Neural cell (in vitro differentiated cells): ENCODE measurements around the gene HNRNPF. TPM values are rescaled to one million over a fixed set of nuclear protein-coding genes. Genes with fewer than 3 reads are reported as not detected.

Source experiments
- H2AFZ ChIP-seq: fragments of 200-600, 300-800 bp; sonication (generic), shearing (Covaris generic); 2 replicates; pipeline ENCODE4 v1.6.0; 2014; ENCODE audit warnings: low read depth, mild to moderate bottlenecking, antibody characterized with exemption, low read length, moderate library complexity
- H3F3A ChIP-seq: fragments of 200-600 bp; shearing (Covaris generic); 2 replicates; pipeline ENCODE4 v1.6.1; 2016; ENCODE audit warnings: mild to moderate bottlenecking, moderate library complexity, mixed read lengths, antibody characterized with exemption, low read length; ENCODE audit not compliant: insufficient read depth, poor library complexity, severe bottlenecking
- H3K27ac ChIP-seq: fragments of 200-600, 300-800 bp; sonication (generic), shearing (Covaris generic); 2 replicates; pipeline ENCODE4 v1.5.1; 2014; ENCODE audit warnings: mild to moderate bottlenecking, low read length, moderate library complexity
- H3K27me3 ChIP-seq: fragments of 300-800, 200-600 bp; sonication (generic), shearing (Covaris generic); 2 replicates; pipeline ENCODE4 v1.6.0; 2014; ENCODE audit warnings: mild to moderate bottlenecking, low read depth, low read length, moderate library complexity; ENCODE audit not compliant: insufficient read depth
- H3K36me3 ChIP-seq: fragments of 300-800, 200-600 bp; sonication (generic), shearing (Covaris generic); 2 replicates; pipeline ENCODE4 v1.5.1; 2014; ENCODE audit warnings: mild to moderate bottlenecking, antibody characterized with exemption, low read length, moderate library complexity; ENCODE audit not compliant: insufficient read depth
- H3K4me2 ChIP-seq: fragments of 300-800, 200-600 bp; sonication (generic), shearing (Covaris generic); 2 replicates; pipeline ENCODE4 v1.6.0; 2014; ENCODE audit warnings: mild to moderate bottlenecking, low read length
- H3K4me3 ChIP-seq: fragments of 300-800, 200-600 bp; sonication (generic), shearing (Covaris generic); 2 replicates; pipeline ENCODE4 v1.5.1; 2014; ENCODE audit warnings: mild to moderate bottlenecking, low read length, moderate library complexity
- H3K79me2 ChIP-seq: fragments of 200-600 bp; shearing (Covaris generic); replicated peaks from 2 replicates; pipeline ENCODE4 v1.6.0; 2014; ENCODE audit warnings: mild to moderate bottlenecking, low read length, moderate library complexity; ENCODE audit not compliant: insufficient read depth
- H3K9ac ChIP-seq: fragments of 300-800, 200-600 bp; sonication (generic), shearing (Covaris generic); 2 replicates; pipeline ENCODE4 v1.6.1; 2016; ENCODE audit warnings: mild to moderate bottlenecking, low read length, mixed read lengths
- H3K9me2 ChIP-seq: fragments of 200-600 bp; shearing (Covaris generic); 2 replicates; pipeline ENCODE4 v1.6.1; 2016; ENCODE audit warnings: mild to moderate bottlenecking, low read length, mixed read lengths; ENCODE audit not compliant: insufficient read depth
- H3K9me3 ChIP-seq: fragments of 200-600, 300-800 bp; sonication (generic), shearing (Covaris generic); 2 replicates; pipeline ENCODE4 v1.6.1; 2016; ENCODE audit warnings: mild to moderate bottlenecking, mixed run types, low read length, moderate library complexity, mixed read lengths
- H4K20me1 ChIP-seq: fragments of 200-600 bp; shearing (Covaris generic); 2 replicates; pipeline ENCODE4 v1.6.1; 2016; ENCODE audit warnings: mild to moderate bottlenecking, mixed run types; ENCODE audit not compliant: insufficient read depth
- EP300 ChIP-seq: fragments of 450-650 bp; conservative IDR thresholded peaks from 2 replicates; pipeline ENCODE4 v1.6.1; 2014; ENCODE audit warnings: antibody characterized with exemption, mild to moderate bottlenecking, moderate library complexity; ENCODE audit not compliant: poor library complexity, severe bottlenecking
- EZH2 ChIP-seq: fragments of 200-600, 300-800 bp; shearing (Covaris generic), sonication (generic); IDR thresholded peaks from 2 replicates; pipeline ENCODE4 v1.6.1; 2014; ENCODE audit warnings: antibody characterized with exemption, low read length, borderline replicate concordance, mild to moderate bottlenecking; ENCODE audit not compliant: insufficient read depth, poor library complexity, severe bottlenecking
- MXI1 ChIP-seq: fragments of 450-650 bp; conservative IDR thresholded peaks from 2 replicates; pipeline ENCODE4 v1.6.1; 2014; ENCODE audit warnings: antibody characterized with exemption, mild to moderate bottlenecking; ENCODE audit not compliant: poor library complexity, severe bottlenecking
- POLR2AphosphoS5 ChIP-seq: IDR thresholded peaks from 2 replicates; pipeline ENCODE4 v1.6.1; 2012
- RAD21 ChIP-seq: fragments of 450-650 bp; conservative IDR thresholded peaks from 2 replicates; pipeline ENCODE4 v1.6.1; 2014; ENCODE audit warnings: antibody characterized with exemption, mild to moderate bottlenecking, moderate library complexity
- SMC3 ChIP-seq: fragments of 450-650 bp; conservative IDR thresholded peaks from 2 replicates; pipeline ENCODE4 v1.6.1; 2014; ENCODE audit warnings: antibody characterized with exemption, mild to moderate bottlenecking, moderate library complexity; ENCODE audit not compliant: poor library complexity
- TAF1 ChIP-seq: IDR thresholded peaks from 2 replicates; pipeline ENCODE4 v1.6.1; 2012; ENCODE audit warnings: low read depth
- polyA plus RNA-seq: library from polyadenylated mRNA; depleted of rRNA; stranded (reverse); fragments of >200 nt; gene quantifications from 2 replicates; pipeline ENCODE4 v1.2.3, GENCODE V29; 2014
- TF ChIP-seq, protein P1 (sequence below): IDR thresholded peaks from 2 replicates; pipeline ENCODE4 v1.6.1; 2012; ENCODE audit warnings: borderline replicate concordance
- TF ChIP-seq, protein P2 (sequence below): fragments of 450-650 bp; IDR thresholded peaks from 2 replicates; pipeline ENCODE4 v1.5.1; 2014; ENCODE audit warnings: antibody characterized with exemption, mild to moderate bottlenecking, moderate library complexity; ENCODE audit not compliant: poor library complexity, severe bottlenecking

The HNRNPF gene
- polyA plus RNA-seq, 1 donor from 2014 or later: 65.0 TPM

DNA sequence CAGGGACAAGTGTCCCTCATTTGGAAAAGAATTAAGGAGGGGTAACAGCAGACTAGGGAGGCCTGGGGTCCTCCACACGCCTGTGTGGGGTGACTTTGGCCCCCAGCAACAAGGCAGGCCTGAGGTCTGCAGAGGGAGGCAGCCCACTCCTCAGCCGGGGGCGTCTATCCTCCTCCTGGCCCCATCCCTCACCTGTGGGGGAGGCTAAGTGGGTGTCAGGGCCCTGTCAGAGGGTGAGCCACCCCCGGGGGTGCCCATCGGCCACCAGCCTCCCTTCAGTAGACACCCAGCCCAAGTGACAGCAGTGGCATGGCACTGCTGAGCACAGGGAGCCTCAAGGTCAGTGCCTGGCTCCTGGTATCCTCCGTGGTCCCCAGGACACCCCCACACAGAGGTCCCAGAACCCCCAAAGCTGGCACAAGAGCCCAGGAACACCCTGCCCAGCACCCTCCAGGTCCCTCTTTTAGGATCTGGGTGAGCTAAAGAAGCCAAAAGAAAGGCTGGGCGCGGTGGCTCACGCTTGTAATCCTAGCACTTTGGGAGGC, 38.2 kb downstream of the HNRNPF start:
- no peaks in the 10 kb centered on the region for H3K9me2 ChIP-seq
- H3K9me3 ChIP-seq: no peaks in the 10 kb centered on the region
- no peak overlapping the region for H3K4me3 ChIP-seq
- H3K9ac ChIP-seq: no peak overlapping the region
- H3K4me2 ChIP-seq: no peak overlapping the region
- H4K20me1 ChIP-seq: no peaks in the 10 kb centered on the region
- TF ChIP-seq RAD21: no peak
- TF ChIP-seq, protein P1, sequence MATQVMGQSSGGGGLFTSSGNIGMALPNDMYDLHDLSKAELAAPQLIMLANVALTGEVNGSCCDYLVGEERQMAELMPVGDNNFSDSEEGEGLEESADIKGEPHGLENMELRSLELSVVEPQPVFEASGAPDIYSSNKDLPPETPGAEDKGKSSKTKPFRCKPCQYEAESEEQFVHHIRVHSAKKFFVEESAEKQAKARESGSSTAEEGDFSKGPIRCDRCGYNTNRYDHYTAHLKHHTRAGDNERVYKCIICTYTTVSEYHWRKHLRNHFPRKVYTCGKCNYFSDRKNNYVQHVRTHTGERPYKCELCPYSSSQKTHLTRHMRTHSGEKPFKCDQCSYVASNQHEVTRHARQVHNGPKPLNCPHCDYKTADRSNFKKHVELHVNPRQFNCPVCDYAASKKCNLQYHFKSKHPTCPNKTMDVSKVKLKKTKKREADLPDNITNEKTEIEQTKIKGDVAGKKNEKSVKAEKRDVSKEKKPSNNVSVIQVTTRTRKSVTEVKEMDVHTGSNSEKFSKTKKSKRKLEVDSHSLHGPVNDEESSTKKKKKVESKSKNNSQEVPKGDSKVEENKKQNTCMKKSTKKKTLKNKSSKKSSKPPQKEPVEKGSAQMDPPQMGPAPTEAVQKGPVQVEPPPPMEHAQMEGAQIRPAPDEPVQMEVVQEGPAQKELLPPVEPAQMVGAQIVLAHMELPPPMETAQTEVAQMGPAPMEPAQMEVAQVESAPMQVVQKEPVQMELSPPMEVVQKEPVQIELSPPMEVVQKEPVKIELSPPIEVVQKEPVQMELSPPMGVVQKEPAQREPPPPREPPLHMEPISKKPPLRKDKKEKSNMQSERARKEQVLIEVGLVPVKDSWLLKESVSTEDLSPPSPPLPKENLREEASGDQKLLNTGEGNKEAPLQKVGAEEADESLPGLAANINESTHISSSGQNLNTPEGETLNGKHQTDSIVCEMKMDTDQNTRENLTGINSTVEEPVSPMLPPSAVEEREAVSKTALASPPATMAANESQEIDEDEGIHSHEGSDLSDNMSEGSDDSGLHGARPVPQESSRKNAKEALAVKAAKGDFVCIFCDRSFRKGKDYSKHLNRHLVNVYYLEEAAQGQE: no peak
- no peak for TF ChIP-seq SMC3
- no peak for TF ChIP-seq POLR2AphosphoS5
- TF ChIP-seq MXI1: no peak
- TF ChIP-seq TAF1: no peak
- no peak for TF ChIP-seq EP300
- TF ChIP-seq, protein P2, sequence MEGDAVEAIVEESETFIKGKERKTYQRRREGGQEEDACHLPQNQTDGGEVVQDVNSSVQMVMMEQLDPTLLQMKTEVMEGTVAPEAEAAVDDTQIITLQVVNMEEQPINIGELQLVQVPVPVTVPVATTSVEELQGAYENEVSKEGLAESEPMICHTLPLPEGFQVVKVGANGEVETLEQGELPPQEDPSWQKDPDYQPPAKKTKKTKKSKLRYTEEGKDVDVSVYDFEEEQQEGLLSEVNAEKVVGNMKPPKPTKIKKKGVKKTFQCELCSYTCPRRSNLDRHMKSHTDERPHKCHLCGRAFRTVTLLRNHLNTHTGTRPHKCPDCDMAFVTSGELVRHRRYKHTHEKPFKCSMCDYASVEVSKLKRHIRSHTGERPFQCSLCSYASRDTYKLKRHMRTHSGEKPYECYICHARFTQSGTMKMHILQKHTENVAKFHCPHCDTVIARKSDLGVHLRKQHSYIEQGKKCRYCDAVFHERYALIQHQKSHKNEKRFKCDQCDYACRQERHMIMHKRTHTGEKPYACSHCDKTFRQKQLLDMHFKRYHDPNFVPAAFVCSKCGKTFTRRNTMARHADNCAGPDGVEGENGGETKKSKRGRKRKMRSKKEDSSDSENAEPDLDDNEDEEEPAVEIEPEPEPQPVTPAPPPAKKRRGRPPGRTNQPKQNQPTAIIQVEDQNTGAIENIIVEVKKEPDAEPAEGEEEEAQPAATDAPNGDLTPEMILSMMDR: no peak
- TF ChIP-seq EZH2: no peak
- no peaks in the 10 kb centered on the region for H3K36me3 ChIP-seq
- no peak overlapping the region for H2AFZ ChIP-seq
- no peaks in the 10 kb centered on the region for H3K27me3 ChIP-seq
- H3F3A ChIP-seq: no peaks in the 10 kb centered on the region
- H3K27ac ChIP-seq: no peak overlapping the region
- H3K79me2 ChIP-seq: no peaks in the 10 kb centered on the region

DNA sequence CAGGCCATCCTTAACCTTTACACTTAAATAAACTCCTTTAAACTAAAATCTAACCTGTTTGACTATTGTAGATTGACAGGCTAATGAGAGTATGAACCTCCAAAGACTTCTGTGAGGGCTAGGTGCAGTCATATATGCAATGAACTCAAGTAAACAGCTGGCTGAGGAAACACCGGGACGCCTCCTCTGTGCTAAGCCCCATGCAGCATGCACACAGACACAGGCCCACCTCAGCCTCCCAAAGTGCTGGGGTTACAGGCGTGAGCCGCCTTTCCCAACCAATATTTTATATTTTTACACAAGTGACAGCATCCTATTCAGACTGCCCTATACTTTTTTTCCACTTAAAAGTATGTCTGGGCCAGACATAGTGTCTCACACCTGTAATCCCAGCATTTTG, 39.1 kb downstream of the HNRNPF start:
- H3K36me3 ChIP-seq: no peaks in the 10 kb centered on the region
- no peaks in the 10 kb centered on the region for H3K79me2 ChIP-seq
- no peak overlapping the region for H2AFZ ChIP-seq
- H3F3A ChIP-seq: no peaks in the 10 kb centered on the region
- no peak overlapping the region for H3K4me2 ChIP-seq
- H3K9me3 ChIP-seq: no peaks in the 10 kb centered on the region
- no peaks in the 10 kb centered on the region for H3K9me2 ChIP-seq
- no peak overlapping the region for H3K27ac ChIP-seq
- H4K20me1 ChIP-seq: no peaks in the 10 kb centered on the region
- H3K4me3 ChIP-seq: no peak overlapping the region
- TF ChIP-seq, protein P2: no peak
- no peak for TF ChIP-seq RAD21
- no peak for TF ChIP-seq EZH2
- TF ChIP-seq, protein P1: no peak
- no peak for TF ChIP-seq MXI1
- no peak for TF ChIP-seq POLR2AphosphoS5
- TF ChIP-seq SMC3: no peak
- no peak for TF ChIP-seq EP300
- TF ChIP-seq TAF1: no peak
- no peaks in the 10 kb centered on the region for H3K27me3 ChIP-seq
- H3K9ac ChIP-seq: no peak overlapping the region
